Activated CD4-positive, alpha-beta T cell treated with anti-CD3 and anti-CD28 coated beads for 1 hour (primary cell): ENCODE results near the gene ATG13.

Source experiments
- DNase-seq: peaks from one replicate; pipeline ENCODE4 v3.0.0-alpha.2; 2020

ATG13 gene

GRCh38 chr11:46677169-46677568, 59.8 kb downstream of the ATG13 start:
- no peak for DNase-seq

GRCh38 chr11:46677991-46678740, 60.8 kb downstream of the ATG13 start:
- DNase-seq: no peak

GRCh38 chr11:46678741-46679130, 61.4 kb downstream of the ATG13 start:
- no peak for DNase-seq

GRCh38 chr11:46679241-46680163, 62.1 kb downstream of the ATG13 start:
- DNase-seq: no peak

GRCh38 chr11:46680164-46680760, 62.9 kb downstream of the ATG13 start:
- no peak for DNase-seq

GRCh38 chr11:46680815-46681214, 63.5 kb downstream of the ATG13 start:
- DNase-seq: no peak

- no peak for DNase-seq
Measured at GRCh38 chr11:46681814-46682213, 64.5 kb downstream of the ATG13 start.

GRCh38 chr11:46682773-46683752, 65.7 kb downstream of the ATG13 start:
- DNase-seq: no peak

GRCh38 chr11:46684367-46684766, 67.0 kb downstream of the ATG13 start:
- DNase-seq: no peak

- DNase-seq: no peak
Measured at GRCh38 chr11:46686886-46687795, 69.8 kb downstream of the ATG13 start.

- no peak for DNase-seq
Measured at GRCh38 chr11:46690702-46691101, 73.3 kb downstream of the ATG13 start.

- no peak for DNase-seq
Measured at GRCh38 chr11:46692450-46692849, 75.1 kb downstream of the ATG13 start.

GRCh38 chr11:46693597-46694012, 76.3 kb downstream of the ATG13 start:
- no peak for DNase-seq

- no peak for DNase-seq
Measured at GRCh38 chr11:46694072-46694471, 76.7 kb downstream of the ATG13 start.

- no peak for DNase-seq
Measured at GRCh38 chr11:46694607-46695006, 77.3 kb downstream of the ATG13 start.

- DNase-seq: no peak
Measured at GRCh38 chr11:46695345-46696211, 78.2 kb downstream of the ATG13 start.

GRCh38 chr11:46696212-46696558, 78.8 kb downstream of the ATG13 start:
- no peak for DNase-seq

GRCh38 chr11:46697303-46697702, 80.0 kb downstream of the ATG13 start:
- no peak for DNase-seq

GRCh38 chr11:46697723-46698122, 80.4 kb downstream of the ATG13 start:
- no peak for DNase-seq

- DNase-seq: no peak
Measured at GRCh38 chr11:46698597-46698996, 81.2 kb downstream of the ATG13 start.
